Measurements from ENCODE around the gene PAWR.

PAWR gene

DNA sequence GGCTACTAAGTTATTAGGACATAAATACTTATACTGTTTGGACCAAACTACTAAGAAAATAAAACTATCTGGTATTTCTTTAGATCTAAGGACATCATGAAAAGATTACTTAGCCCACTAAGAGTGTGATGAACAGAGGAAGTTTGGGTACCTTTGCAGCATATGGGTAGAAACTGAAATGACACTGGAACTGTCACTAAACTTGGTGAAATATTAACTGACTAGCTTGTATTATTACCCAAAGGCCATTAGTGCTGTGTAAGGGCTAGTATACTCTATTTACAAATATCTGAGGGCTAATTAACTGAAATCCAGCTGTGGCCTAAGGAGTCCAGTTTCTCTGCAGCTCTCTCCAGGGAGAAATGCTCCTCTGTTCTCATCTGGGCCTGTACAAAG, 45.5 kb downstream of the PAWR start:
- no peak overlapping the region for H2AK5ac ChIP-seq (ENCODE audit: low read depth, low read length)
- no peaks in the 10 kb centered on the region for H3K79me1 ChIP-seq (ENCODE audit: low read depth, low read length)
- H3K4ac ChIP-seq (ENCODE audit: low read length), result no peak overlapping the region
- no peak overlapping the region for H3K9ac ChIP-seq (ENCODE audit: low read depth, low read length, poor library complexity)
- H3K14ac ChIP-seq (ENCODE audit: low read length), result no peak overlapping the region
- no peak overlapping the region for H2BK12ac ChIP-seq (ENCODE audit: low read length)
- no peak for DNase-seq (ENCODE audit: low spot score)
- no peak overlapping the region for H2BK120ac ChIP-seq (ENCODE audit: low read depth, low read length)
- H4K91ac ChIP-seq (ENCODE audit: low read depth, low read length, poor library complexity), result no peak overlapping the region
- H3K4me1 ChIP-seq (ENCODE audit: control insufficient read depth in 2 of 2, insufficient read depth in 1 of 2, low read depth in 1 of 2, low read length in 2 of 2), result peaks cover 0 to 2% of the 10 kb centered on the region in 2 donors
- no peak overlapping the region for H3K27ac ChIP-seq (replicated peaks; ENCODE audit: low read length)
- peaks cover 0 to 6% of the 10 kb centered on the region in 2 donors for H3K36me3 ChIP-seq (replicated peaks in 1 of 2; ENCODE audit: control insufficient read depth in 2 of 2, insufficient read depth in 2 of 2, low read length in 2 of 2)
- H2BK5ac ChIP-seq (ENCODE audit: low read length), result no peak overlapping the region
- no peaks in the 10 kb centered on the region for H3K27me3 ChIP-seq (ENCODE audit: control insufficient read depth in 3 of 3, insufficient read depth in 3 of 3, low read depth in 1 of 3, low read length in 3 of 3)
- no peak overlapping the region for H3K23ac ChIP-seq (ENCODE audit: low read depth, low read length, poor library complexity)
- H4K8ac ChIP-seq (ENCODE audit: low read depth, low read length), result no peak overlapping the region
- H3K18ac ChIP-seq (ENCODE audit: low read length), result no peak overlapping the region
- H3K4me2 ChIP-seq (ENCODE audit: insufficient read depth, low read length, poor library complexity, severe bottlenecking), result no peak overlapping the region
- peaks cover 0 to 4% of the 10 kb centered on the region in 2 donors for H3K9me3 ChIP-seq (replicated peaks in 1 of 2; ENCODE audit: control insufficient read depth in 2 of 2, insufficient read depth in 1 of 2, low read depth in 1 of 2, low read length in 2 of 2)
- H2AFZ ChIP-seq (ENCODE audit: low read length), result no peak overlapping the region
- H2BK15ac ChIP-seq (ENCODE audit: low read length), result no peak overlapping the region
- H3K4me3 ChIP-seq (ENCODE audit: low read length in 2 of 2), result no peak overlapping the region

DNA sequence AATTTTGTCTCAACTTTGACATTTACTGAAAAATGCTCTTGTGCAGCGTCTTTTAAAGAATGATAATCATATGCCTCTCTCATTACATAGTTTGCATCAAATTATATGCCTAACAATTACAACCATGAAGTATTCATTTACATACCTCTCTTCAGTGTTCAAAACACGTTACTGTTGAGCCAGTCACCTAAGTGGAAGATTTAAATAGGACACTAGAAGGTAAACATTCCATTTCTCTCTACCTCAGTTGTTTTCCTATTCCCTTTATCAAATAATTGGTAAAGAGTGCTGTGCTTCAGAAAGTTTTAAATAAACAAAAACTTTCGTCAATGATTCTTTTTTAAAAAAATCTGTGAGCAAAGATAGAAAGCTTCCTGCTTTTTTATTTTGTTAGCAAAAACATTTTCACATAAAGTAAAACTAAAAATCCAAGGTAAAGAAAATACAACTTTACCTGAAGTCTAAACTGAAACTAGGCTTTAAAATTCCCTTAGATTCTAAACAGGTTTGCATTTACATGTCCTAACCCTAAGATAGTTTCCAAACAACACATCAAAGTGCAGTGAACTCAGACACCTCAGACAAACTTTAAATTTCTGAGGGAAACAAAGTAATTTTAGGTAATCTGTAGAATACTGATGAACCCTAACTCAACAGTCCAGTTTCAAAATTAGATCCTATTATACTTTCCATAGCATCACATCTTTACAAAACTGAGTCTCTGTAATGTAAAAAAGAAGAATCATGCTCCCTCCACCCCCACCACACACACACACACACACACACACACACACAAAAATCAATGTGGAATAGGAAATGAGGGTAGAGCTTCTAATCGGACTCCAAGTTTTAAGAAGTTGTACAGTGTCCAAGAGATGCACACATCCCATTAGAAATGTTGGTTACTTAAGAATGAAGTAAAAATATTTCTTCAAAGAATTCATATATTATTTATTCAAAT, 46.2 kb downstream of the PAWR start:
- no peak overlapping the region for H4K91ac ChIP-seq (ENCODE audit: low read depth, low read length, poor library complexity)
- no peak overlapping the region for H2BK5ac ChIP-seq (ENCODE audit: low read length)
- H3K27ac ChIP-seq (replicated peaks; ENCODE audit: low read length), result no peak overlapping the region
- no CpG with 5 or more reads among the region's 4 CpGs for WGBS, 2 donors (ENCODE audit: extremely low coverage in 2 of 2, insufficient read length in 2 of 2, insufficient replicate concordance in 1 of 2)
- H3K9ac ChIP-seq (ENCODE audit: low read depth, low read length, poor library complexity), result no peak overlapping the region
- no peak overlapping the region for H3K23ac ChIP-seq (ENCODE audit: low read depth, low read length, poor library complexity)
- H3K79me1 ChIP-seq (ENCODE audit: low read depth, low read length), result peaks cover 1% of the 10 kb centered on the region
- no peak overlapping the region for H2BK12ac ChIP-seq (ENCODE audit: low read length)
- H3K27me3 ChIP-seq (ENCODE audit: control insufficient read depth in 3 of 3, insufficient read depth in 3 of 3, low read depth in 1 of 3, low read length in 3 of 3), result no peaks in the 10 kb centered on the region
- DNase-seq (ENCODE audit: low spot score), result no peak
- H4K8ac ChIP-seq (ENCODE audit: low read depth, low read length), result no peak overlapping the region
- H3K18ac ChIP-seq (ENCODE audit: low read length), result no peak overlapping the region
- H3K4me2 ChIP-seq (ENCODE audit: insufficient read depth, low read length, poor library complexity, severe bottlenecking), result no peak overlapping the region
- H3K4ac ChIP-seq (ENCODE audit: low read length), result no peak overlapping the region
- H3K9me3 ChIP-seq (replicated peaks in 1 of 2; ENCODE audit: control insufficient read depth in 2 of 2, insufficient read depth in 1 of 2, low read depth in 1 of 2, low read length in 2 of 2), result peaks cover 0 to 4% of the 10 kb centered on the region in 2 donors
- H3K4me3 ChIP-seq (ENCODE audit: low read length in 2 of 2), result no peak overlapping the region
- H3K36me3 ChIP-seq (replicated peaks in 1 of 2; ENCODE audit: control insufficient read depth in 2 of 2, insufficient read depth in 2 of 2, low read length in 2 of 2), result peaks cover 0 to 2% of the 10 kb centered on the region in 2 donors
- H2AFZ ChIP-seq (ENCODE audit: low read length), result no peak overlapping the region
- H3K4me1 ChIP-seq (ENCODE audit: control insufficient read depth in 2 of 2, insufficient read depth in 1 of 2, low read depth in 1 of 2, low read length in 2 of 2), result peaks cover 0 to 2% of the 10 kb centered on the region in 2 donors
- H2BK15ac ChIP-seq (ENCODE audit: low read length), result no peak overlapping the region
- H2AK5ac ChIP-seq (ENCODE audit: low read depth, low read length), result no peak overlapping the region
- H3K14ac ChIP-seq (ENCODE audit: low read length), result no peak overlapping the region
- H2BK120ac ChIP-seq (ENCODE audit: low read depth, low read length), result no peak overlapping the region

DNA sequence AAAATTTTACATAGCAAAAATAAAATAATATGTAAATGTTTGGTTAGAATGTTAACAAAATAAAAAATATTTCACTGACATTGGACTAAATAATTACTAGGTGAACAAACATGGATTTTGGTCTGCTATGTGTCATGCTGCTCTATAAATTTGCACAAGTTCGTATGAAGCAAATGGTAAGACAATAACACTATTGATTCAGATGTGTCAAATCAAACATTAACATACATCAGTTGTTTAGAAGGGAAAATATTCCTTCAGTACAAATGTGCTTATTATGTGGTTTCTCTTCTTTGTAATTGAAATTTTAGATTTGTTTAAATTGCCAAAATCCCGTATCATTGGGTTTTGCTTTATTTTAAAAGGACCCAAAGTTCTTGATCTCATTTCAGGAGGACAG, 46.9 kb downstream of the PAWR start:
- H3K79me1 ChIP-seq (ENCODE audit: low read depth, low read length), result peaks cover 1% of the 10 kb centered on the region
- H3K27ac ChIP-seq (replicated peaks; ENCODE audit: low read length), result no peak overlapping the region
- no CpG with 5 or more reads among the region's 2 CpGs for WGBS, 2 donors (ENCODE audit: extremely low coverage in 2 of 2, insufficient read length in 2 of 2, insufficient replicate concordance in 1 of 2)
- H3K9me3 ChIP-seq (replicated peaks in 1 of 2; ENCODE audit: control insufficient read depth in 2 of 2, insufficient read depth in 1 of 2, low read depth in 1 of 2, low read length in 2 of 2), result peaks cover 0 to 4% of the 10 kb centered on the region in 2 donors
- DNase-seq (ENCODE audit: low spot score), result no peak
- no peak overlapping the region for H3K4me2 ChIP-seq (ENCODE audit: insufficient read depth, low read length, poor library complexity, severe bottlenecking)
- H3K18ac ChIP-seq (ENCODE audit: low read length), result no peak overlapping the region
- H2BK15ac ChIP-seq (ENCODE audit: low read length), result no peak overlapping the region
- H2AFZ ChIP-seq (ENCODE audit: low read length), result no peak overlapping the region
- H4K8ac ChIP-seq (ENCODE audit: low read depth, low read length), result no peak overlapping the region
- peaks cover 0 to 2% of the 10 kb centered on the region in 2 donors for H3K4me1 ChIP-seq (ENCODE audit: control insufficient read depth in 2 of 2, insufficient read depth in 1 of 2, low read depth in 1 of 2, low read length in 2 of 2)
- no peaks in the 10 kb centered on the region for H3K27me3 ChIP-seq (ENCODE audit: control insufficient read depth in 3 of 3, insufficient read depth in 3 of 3, low read depth in 1 of 3, low read length in 3 of 3)
- H2BK5ac ChIP-seq (ENCODE audit: low read length), result no peak overlapping the region
- no peak overlapping the region for H3K4me3 ChIP-seq (ENCODE audit: low read length in 2 of 2)
- H3K36me3 ChIP-seq (replicated peaks in 1 of 2; ENCODE audit: control insufficient read depth in 2 of 2, insufficient read depth in 2 of 2, low read length in 2 of 2), result no peaks in the 10 kb centered on the region
- H2BK12ac ChIP-seq (ENCODE audit: low read length), result no peak overlapping the region
- H3K4ac ChIP-seq (ENCODE audit: low read length), result no peak overlapping the region
- H3K9ac ChIP-seq (ENCODE audit: low read depth, low read length, poor library complexity), result no peak overlapping the region
- H2AK5ac ChIP-seq (ENCODE audit: low read depth, low read length), result no peak overlapping the region
- no peak overlapping the region for H2BK120ac ChIP-seq (ENCODE audit: low read depth, low read length)
- H3K14ac ChIP-seq (ENCODE audit: low read length), result no peak overlapping the region
- no peak overlapping the region for H3K23ac ChIP-seq (ENCODE audit: low read depth, low read length, poor library complexity)
- H4K91ac ChIP-seq (ENCODE audit: low read depth, low read length, poor library complexity), result no peak overlapping the region

DNA sequence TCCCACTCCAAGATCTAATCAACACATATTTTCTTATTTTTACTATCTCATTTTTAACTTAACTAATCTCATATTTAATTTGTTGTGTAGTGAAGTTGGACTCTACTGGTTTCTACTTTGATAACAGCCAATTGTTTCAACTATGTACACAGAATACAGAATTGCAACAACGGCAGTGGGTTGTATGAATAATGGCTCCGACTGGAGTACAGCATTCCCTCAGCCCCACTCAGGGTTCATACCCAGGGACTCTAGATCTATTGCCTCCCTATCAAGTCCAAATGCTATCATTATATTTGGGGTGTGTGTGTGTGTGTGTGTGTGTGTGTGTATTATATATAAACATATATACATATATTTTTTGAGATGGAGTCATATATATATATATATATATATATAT, 52.3 kb downstream of the PAWR start:
- no CpG with 5 or more reads among the region's 2 CpGs for WGBS, 2 donors (ENCODE audit: extremely low coverage in 2 of 2, insufficient read length in 2 of 2, insufficient replicate concordance in 1 of 2)
- no peaks in the 10 kb centered on the region for H3K9me3 ChIP-seq (replicated peaks in 1 of 2; ENCODE audit: control insufficient read depth in 2 of 2, insufficient read depth in 1 of 2, low read depth in 1 of 2, low read length in 2 of 2)
- H3K4me3 ChIP-seq (ENCODE audit: low read length in 2 of 2), result no peak overlapping the region

More for the DNA sequence above, 52.3 kb downstream of the PAWR start:
- Histone ChIP-seq H2AK5ac (ENCODE audit: low read depth, low read length) (no peak overlapping the region), H3K18ac (ENCODE audit: low read length) (no peak overlapping the region), H3K4me2 (ENCODE audit: insufficient read depth, low read length, poor library complexity, severe bottlenecking) (no peak overlapping the region), H3K23ac (ENCODE audit: low read depth, low read length, poor library complexity) (no peak overlapping the region), H3K4ac (ENCODE audit: low read length) (no peak overlapping the region), H3K27me3 (ENCODE audit: control insufficient read depth in 3 of 3, insufficient read depth in 3 of 3, low read depth in 1 of 3, low read length in 3 of 3) (no peaks in the 10 kb centered on the region), H2BK120ac (ENCODE audit: low read depth, low read length) (no peak overlapping the region), H3K4me1 (ENCODE audit: control insufficient read depth in 2 of 2, insufficient read depth in 1 of 2, low read depth in 1 of 2, low read length in 2 of 2) (peaks cover 0 to 6% of the 10 kb centered on the region in 2 donors), H3K36me3 (replicated peaks in 1 of 2; ENCODE audit: control insufficient read depth in 2 of 2, insufficient read depth in 2 of 2, low read length in 2 of 2) (no peaks in the 10 kb centered on the region), H3K27ac (replicated peaks; ENCODE audit: low read length) (no peak overlapping the region), H2BK12ac (ENCODE audit: low read length) (no peak overlapping the region), H3K9ac (ENCODE audit: low read depth, low read length, poor library complexity) (no peak overlapping the region), H2AFZ (ENCODE audit: low read length) (no peak overlapping the region), H2BK15ac (ENCODE audit: low read length) (no peak overlapping the region), H2BK5ac (ENCODE audit: low read length) (no peak overlapping the region), H4K8ac (ENCODE audit: low read depth, low read length) (no peak overlapping the region), H4K91ac (ENCODE audit: low read depth, low read length, poor library complexity) (no peak overlapping the region), H3K14ac (ENCODE audit: low read length) (no peak overlapping the region), H3K79me1 (ENCODE audit: low read depth, low read length) (peaks cover 1% of the 10 kb centered on the region)
- no peak for DNase-seq (ENCODE audit: low spot score)
